DLD1 (cell line): Measurements from ENCODE around the gene CPSF2.

Source experiments
- in situ Hi-C: cut with HindIII; loops from 2 replicates; pipeline ENCODE4 v1.10.0; 2017; ENCODE audit warnings: low sequenced_read_pairs

Gene CPSF2

DNA sequence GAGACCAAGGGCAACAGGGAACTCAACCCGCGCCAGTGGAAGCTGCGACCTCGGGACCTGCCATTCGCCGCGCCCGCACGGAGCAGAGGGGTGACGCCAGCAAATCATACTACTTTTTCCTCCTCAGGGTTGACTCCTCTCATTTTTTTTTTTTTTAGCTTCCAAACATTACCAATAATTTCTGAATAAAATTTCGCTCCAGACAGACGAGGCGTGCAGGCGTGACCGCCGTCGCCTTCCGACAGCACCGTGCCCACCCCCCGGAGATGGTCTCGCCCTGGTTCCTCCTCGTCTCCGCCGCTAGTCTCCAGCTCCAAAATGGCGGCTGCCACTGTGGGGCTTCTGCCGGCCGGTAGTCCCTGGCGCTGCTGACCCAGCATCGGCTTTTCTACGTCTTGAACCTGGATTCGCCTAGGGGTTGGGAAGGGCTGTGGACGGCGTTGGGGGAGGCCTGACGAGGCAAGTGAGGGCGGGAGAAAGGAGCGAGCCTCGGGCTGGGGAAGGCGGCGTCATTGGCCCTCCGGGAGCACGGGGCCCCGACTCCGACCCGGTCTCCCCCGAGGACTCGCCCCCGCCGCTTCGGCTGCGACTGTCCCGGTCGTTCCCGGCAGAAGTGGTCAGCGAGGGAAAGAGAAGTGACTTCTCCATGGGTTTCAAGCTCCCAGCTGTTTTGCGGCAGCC, at the start of gene CPSF2, which contains the start of gene NDUFB1:
TSS of gene CPSF2 (plus strand) at position 300 of the 681 bp plus-strand sequence. CDS start 9,016 bp downstream, outside the sequence.
TSS of gene NDUFB1 (minus strand) at position 37 of the 681 bp plus-strand sequence. CDS start 4,069 bp downstream, outside the sequence.
- in situ Hi-C loops, result no loop called here

DNA sequence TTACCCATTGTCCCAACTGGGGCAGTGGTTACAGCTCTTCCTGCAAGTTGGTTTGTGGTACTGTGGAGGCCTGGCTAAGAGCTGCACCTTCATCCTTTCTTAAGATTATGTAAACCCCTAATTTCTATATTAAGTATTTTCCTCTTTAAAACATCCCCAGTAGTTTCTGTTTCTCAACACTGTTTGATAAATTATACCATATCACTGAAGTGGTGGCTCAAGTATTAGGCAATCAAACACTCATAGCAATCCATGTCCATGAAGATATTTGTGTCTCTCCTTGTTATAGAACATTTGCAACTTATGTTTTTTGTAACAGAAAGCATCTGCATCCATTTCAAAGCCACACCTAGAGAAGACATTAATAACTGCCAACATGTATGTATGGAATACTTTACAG, 47.2 kb upstream of the CPSF2 start:
- in situ Hi-C loops, result no loop called here

DNA sequence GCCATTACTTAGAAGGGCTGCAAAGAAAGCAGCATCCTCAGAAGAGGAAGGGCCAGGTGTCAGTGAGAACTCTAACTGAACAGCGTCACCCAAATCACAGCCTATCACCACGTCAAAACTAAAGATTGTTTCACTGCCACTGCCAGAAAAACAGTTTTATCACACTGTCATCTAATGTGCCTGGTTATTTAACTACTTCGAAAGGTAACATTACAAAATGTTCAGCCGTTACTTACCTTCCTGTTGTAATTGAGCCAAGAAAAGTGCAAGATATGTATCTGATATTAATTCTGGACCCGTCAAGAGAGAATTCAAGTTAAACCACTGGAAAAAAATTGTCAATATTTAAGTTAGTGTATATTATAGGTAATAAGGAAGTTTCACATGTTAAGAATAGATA, 33.3 kb upstream of the CPSF2 start:
- in situ Hi-C loops, result no loop called here

DNA sequence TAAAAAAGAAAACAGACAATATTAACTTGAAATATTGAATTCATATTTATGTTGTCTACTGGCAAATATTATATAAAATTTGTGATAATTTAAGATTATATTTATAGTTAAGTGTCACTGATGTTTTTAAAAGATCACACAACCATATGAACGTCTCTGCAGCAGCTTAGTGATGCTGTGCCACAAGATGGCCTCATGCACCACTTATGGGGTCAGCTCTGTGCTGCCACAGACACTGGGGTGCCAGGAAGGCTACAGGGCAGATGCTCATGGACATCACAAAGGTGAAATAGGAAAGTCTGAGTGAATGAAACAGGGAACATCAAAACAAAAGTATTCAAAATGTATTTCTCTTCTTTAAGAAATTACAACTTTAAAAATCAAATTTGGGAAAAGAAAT, 28.4 kb upstream of the CPSF2 start:
- in situ Hi-C loops, result no loop called here

DNA sequence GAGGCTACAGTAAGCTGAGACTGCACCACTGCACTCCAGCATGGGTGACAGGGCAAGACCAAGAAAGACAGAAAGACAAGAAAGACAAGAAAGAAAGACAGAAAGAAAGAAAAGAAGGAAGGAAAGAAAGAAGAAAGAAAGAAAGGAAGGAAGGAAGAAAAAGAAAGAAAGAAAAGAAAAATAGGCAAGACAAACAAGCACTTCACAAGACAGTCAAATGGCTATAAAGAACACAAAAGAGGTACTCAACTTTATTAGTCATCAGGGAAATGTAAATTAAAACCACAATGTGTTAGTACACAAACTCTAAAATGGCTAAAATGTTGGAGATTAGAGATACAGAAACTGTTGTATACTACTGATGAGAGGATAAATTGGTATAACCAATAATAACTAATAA, 22.0 kb upstream of the CPSF2 start:
- in situ Hi-C loops, result no loop called here

DNA sequence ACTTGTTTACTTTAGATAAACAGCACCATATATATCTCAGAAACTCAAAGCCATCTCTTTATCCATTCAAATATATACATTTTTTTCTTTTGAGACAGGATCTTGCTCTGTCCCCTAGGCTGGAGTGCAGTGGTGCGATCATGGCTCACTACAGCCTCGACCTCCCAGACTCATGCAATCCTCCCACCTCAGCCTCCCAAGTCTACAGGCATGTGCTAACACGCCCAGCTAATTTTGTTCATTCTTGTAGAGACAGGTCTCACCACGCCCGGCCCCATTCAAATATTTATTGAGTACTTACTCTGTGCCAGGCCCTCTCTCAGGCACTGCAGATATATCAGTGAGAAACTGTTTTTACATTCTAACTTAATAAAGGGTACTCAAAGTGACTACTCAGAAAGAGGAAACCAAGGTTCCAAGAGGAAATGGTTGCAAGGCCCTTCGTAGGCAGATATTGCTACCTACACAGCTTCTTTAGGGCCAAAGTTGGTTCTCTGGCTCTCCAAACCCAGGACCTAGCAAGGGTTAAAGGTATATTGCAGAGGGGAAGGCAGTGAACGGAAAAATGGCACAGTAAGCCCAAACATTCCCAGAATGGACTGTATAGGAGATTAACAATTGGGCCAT, 18.3 kb upstream of the CPSF2 start:
- in situ Hi-C loops, result no loop called here

DNA sequence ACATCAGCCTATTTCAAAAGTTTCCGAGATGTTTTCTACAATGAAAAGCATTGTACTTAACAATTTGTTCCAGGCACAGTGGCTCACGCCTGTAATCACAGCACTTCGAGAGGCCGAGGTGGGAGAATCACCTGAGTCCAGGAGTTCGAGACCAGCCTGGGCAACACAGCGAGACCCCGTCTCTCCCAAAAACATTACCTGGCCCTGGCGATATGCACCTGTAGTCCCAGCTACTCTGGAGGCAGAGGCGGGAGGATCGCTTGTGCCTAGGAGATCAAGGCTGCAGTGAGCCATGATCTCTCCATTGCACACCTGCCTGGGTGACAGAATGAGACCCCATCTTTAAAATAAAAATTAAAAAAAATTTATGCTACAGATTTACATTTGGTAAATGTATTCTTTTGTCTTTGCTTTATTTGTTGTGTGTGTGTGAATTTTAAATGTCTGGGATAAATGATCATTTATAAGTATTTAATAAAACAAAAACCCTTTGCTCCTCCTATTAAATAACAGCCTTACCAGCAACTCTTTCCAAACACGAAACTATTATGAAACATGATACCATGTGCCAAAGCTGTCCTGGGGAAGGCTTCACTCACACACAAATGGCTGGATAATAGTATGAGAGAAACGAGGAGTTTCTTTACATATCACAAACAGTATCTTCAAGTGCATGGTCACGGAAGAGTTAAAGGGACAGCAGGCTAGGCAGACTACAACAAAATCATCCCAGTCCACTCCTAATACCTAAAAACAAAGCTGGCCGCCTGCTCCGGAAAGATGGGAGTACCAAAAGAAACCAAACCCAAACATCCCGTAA, 16.5 kb upstream of the CPSF2 start:
- in situ Hi-C loops, result no loop called here

DNA sequence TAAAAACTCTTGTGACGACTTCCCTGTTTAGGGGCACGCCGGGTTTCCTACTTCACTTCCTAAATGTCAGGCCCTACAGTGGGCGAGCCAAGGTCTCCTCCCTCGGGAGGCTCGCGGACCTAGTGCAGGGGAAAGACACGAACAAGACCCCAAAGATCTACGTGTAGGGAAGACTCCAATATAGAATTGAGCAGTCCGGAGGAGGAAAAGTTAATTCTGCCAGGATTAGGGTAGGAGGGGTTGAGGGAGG, 16.0 kb upstream of the CPSF2 start:
- in situ Hi-C loops, result no loop called here

DNA sequence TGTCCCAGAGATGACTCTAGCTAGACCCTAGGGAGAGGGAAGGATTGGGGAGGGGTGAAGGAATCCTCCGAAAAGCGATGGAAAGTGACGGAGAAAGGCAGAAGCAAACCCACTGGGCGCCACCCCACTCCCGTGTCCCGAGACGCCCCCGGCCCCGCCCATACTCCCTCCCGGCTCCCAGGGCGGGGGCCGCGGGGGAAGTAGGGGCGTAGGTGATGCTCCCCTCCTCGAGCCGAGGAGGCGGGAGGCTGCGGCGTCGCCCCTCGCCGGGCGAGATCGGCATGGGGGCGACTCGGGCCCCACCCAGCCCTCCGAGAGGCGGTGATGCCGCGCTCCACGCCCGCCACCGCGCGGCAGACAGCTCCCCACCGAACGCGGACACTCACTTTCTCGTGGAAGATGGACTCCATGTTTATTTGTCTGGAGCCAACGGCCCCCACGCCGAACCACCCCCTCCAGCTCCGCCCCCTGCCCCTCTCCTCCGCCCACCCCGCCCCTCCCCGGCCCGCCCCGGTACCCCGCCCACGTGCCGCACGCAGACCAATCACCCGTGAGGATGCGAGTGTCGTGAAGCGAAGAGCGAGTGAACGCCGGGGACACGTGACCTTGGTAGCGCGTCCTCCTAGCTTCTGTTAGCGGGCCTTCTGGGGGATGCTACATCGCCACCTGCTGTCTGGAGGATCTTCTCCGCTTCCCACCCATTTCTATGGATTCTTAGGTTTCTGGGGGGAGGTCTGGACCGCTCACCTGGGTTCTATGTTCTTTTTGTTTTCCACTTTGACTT, 15.4 kb upstream of the CPSF2 start, which contains the start of gene ATXN3:
TSS of gene ATXN3 (minus strand) at position 440 of the 784 bp plus-strand sequence. CDS start at position 410, 30 bp downstream.
- in situ Hi-C loops, result no loop called here

DNA sequence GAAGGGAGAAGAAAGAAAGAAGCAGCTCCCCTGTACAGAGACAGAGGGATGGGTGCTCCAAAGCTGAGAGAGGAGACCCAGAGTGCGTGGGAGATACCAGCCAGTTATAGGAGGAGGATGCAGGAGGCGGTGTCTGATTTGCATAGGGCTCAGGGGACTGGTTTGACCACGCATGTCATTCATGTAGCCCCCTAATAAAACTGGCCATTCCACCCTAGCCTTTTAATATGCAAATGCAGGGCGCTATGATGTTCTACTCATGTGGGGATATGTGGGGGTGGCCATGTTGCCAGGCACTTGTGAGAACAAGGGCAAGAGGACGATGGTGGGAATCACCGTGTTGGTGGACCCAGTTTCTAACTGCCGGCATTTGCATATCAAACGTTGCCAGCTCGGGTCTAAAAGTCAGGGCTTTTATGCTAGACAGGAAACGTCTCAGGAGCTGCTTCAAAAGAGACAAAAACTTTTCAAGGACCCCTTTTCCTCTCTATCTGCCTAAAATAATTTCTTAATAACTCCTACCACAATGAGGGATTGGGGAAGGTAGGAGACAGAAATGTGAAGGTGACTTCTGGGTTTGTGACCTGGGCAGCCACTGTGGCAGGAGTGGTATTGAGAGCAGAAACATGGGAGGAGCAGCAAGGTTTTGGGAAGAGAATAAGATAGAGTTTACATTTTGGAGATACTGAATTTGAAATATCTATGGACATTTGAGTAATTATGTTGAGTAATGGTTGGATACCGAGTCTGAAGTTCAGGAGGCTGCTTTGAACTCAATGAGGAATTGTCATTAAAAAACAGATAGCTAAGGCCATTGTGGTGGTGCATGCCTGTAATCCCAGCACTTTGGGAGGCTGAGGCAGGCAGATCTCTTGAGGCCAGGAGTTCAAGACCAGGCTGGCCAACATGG, 13.2 kb upstream of the CPSF2 start:
- in situ Hi-C loops, result no loop called here

DNA sequence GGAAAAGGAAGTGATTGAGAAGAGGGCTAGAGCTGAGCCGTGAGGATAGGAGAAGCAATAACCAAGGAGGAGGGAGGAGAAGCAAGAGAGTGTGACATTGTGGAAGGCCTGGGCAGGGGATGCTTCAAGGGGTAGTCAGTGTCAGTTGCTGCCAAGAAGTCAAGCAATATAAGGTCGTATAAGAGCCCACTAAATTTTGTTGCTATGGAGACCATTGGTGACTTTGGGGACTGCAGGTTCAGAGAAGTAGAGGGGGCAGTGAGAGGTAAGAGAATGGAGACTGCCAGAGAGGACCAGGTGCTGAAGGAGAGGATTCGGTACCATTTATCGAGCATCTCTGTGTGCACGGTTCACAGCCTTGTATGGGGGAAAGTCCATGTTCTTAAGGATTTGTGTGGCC, 12.3 kb upstream of the CPSF2 start:
- in situ Hi-C loops, result no loop called here

DNA sequence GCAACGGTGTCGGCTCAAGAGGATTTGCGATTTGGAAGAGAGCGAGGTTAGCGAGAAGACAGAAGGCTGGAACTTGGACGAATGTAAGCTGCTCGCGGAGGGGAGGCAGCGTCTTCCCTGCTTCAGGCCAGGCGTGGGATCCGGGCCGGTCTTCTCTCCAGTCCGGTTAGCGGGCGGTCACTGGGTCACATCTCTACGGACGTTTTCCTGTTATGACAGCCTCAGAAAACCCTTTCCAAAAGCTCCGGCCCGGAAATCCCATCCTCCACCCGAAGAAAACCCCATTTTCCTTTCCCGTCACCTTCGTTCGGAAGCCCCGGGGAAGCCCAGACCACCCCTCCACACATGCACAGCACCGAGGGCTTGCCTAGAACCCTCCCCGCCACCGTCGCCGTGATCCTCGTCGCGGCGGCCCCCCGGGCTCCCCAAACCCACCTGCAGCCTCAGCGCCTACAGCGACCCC, 531 bp upstream of the CPSF2 start:
- in situ Hi-C loops, result no loop called here

DNA sequence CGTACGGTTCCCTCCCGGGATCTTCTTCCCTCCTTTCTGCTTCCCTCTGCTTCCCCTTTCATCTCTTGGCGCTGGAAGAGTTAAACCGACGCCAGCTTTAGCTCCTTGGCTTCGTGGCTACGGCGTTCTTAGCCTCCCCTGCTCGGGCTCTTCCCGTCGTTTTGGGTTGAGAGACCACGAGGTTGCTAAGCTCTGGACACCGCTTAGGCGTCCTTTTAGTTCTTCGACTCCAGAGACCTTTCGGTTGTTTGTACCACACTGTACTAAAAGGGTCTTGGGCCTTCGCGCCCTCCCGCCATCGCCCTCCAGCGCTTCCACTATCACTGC, 545 bp downstream of the CPSF2 start:
- in situ Hi-C loops, result no loop called here

DNA sequence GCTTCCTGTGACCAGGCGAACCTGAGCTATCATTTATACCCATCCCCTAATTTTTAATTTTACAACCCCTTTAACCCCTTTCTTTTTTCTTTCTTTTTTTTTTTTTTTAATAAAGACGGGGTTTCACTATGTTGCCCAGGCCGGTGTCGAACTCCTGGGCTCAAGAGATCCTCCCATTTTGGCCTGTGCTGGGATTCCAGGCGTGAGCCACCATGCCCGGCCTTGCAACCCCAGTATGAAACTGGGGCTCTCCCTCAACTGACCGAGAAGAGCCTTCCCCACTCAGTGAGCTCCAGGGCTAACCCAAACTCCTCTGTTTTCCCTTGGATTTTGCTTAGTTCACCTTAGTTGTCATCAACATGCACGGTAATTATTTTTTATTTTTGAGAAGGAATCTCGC, 992 bp downstream of the CPSF2 start:
- in situ Hi-C loops, result no loop called here

DNA sequence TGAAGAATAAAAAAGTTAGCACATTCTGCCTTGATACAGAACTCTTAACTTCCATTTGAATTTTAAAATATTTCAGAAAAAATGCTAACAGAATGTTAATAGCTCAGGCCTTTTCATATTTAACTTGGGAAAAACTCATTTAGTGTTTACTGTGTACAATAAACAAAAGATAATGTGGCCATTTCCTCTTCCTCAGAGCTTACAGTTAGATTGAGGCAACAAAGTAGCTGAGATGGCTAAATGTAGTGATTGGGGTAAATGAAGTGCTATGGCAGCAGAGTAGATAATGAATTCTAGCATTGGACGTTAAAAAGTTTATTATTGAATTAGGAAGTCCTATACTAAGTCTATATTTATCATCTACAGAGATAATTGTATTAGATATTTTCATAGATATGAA, 12.7 kb downstream of the CPSF2 start:
- in situ Hi-C loops, result no loop called here

DNA sequence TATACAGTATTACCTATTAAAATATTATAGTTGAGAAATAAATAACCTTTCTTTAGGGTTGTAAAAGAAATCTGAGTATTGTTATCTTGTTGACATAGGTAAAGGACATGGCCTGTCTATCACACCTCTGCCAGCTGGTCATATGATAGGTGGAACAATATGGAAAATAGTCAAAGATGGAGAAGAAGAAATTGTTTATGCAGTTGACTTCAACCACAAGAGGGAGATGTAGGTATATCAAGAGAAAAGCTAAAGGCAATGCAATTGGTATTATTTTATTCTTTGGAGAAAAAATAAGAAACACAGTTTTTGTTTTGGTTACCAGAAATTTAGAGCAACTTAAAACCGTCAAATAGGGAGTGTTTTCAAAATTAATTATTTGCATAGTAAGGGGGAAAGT, 13.5 kb downstream of the CPSF2 start:
- in situ Hi-C loops, result no loop called here

DNA sequence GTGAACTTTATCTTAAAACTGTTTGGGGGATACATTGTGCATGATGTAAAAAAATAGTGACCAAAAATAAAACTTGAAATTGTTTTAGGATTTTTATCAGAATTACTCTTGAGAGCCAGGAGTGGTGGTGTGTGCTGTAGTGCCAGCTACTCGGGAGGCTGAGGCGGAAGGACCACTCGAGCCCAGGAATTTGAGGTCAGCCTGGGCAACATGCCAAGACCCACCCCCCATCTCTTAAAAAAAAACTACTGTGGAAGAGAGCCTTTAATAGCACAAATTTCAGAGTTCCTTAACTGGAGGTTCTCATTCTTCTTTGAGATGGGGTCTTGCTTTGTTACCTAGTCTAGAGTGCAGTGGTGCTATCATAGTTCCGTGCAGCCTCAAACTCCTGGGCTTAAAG, 21.5 kb downstream of the CPSF2 start:
- in situ Hi-C loops, result no loop called here

DNA sequence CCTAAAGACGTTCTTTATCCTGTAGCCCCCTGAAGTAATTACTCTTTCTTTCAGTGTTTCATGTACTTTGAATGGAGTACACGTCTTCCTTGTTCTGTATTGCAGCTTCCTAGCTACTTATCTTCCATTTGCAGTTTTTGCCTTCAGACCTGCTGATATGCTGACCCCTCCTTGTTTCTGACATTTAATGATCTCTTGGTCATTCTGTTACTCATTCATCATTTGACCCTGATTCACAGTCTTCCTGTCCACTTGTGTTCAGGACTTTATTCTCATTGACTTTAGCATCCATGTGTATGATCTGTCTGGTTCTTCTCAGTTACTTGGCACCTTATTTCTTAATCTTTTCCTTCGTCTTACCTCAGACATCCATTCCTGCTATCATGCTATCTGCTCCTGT, 22.2 kb downstream of the CPSF2 start:
- in situ Hi-C loops, result no loop called here

DNA sequence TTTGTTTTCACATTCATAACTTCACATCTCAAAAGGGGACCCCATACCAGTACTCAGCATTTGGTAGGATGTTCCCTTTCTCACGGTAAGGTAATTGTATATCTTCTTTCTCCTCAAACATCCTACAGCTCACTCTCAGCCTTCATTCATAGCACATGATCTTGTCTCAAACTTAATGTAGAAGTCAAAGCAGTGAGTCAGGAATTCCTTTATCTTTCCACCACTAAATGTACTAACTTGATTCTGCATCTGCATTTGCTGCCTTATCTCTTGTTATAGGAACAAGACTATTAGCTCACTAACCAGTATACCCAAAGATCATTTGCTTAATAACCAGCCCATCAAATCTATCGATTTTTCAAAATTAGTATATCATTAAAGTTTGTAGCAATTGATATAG, 22.9 kb downstream of the CPSF2 start:
- in situ Hi-C loops, result no loop called here

DNA sequence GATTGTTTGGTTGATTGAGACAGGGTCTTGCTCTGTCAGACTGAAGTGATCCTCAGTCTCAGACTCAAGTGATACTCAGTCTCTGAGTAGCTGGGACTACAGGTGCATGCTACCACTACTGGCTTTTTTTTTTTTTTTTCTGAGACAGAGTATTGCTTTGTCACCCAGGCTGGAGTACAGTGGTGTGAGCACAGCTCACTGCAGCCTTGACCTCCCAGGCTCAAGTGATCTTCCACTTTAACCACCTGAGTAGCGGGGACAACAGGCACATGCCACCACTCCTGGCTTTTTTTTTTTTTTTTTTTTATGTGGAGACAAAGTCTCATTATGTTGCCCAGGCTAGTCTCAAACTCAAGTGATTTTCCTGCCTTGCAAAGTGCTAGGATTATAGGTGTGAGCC, 31.8 kb downstream of the CPSF2 start:
- in situ Hi-C loops, result no loop called here
